Stimulated activated CD8-positive, alpha-beta memory T cell treated with anti-CD3 and anti-CD28 coated beads, Interleukin-12 subunit alpha, Interleukin-12 subunit beta, amount 100 ng/mL, for 4 hours (primary cell): Measurements from ENCODE around the gene FAIM2.
"Not testable (repeated sequence)": the region's sequence is repeated elsewhere in the genome, so short reads cannot be mapped to it uniquely, and the experiment has no call there.

Experiments
- DNase-seq: peaks from one replicate; pipeline ENCODE4 v3.0.0-alpha.2; 2020; ENCODE audit warnings: low read depth

Gene FAIM2

DNA sequence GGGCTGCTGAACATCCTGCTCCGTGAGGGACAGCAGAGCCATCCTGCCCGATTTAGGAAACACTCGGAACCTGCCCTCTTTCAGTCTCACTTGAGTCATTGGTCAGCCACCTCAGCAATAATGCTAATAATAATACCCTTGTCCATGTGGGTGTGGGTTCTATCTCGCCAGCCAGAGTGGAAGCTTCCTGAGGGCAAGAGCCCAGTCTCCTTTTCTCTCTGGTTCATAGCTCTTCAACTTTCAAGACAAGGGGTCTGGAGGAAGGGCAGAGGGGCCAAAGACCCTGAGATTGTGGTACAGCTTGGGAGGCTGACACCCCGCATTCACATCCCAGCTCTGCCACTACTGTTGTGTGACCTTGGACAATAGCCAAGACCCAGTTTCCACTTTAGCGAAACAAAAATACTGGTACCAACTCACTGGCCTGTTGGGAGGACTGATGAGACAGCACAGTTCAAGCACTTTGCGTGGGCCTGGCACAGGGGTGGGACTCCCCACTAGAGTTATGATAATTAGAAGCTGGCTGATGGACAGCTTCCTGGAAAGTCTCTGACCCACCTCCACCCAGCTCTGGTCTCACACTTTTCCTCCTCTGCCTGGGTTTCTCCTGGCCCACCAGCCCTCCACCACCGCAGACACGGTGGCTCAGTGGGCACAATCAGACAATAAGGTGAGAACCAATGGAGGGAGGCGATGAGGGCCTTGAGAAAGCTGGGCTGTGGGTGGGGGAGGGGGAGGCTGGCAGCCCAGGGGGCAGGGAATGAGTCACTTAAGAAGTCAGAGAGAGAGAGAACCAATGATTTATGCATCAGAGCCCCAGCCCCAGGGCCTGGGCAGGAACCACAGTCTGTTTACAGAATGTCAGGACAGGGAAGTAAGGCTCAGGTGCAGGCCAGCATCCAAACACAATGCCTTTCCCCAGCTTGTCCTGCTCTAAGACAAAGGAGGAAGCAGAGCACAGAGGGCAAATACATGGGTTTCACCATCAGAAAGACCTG lies 9.6 kb downstream of the FAIM2 start:
- DNase-seq: no peak

GRCh38 chr12:49892732-49893317 lies 10.9 kb downstream of the FAIM2 start:
- DNase-seq: no peak

- DNase-seq: no peak
Measured at GRCh38 chr12:49892084-49892731, 11.5 kb downstream of the FAIM2 start.

DNA sequence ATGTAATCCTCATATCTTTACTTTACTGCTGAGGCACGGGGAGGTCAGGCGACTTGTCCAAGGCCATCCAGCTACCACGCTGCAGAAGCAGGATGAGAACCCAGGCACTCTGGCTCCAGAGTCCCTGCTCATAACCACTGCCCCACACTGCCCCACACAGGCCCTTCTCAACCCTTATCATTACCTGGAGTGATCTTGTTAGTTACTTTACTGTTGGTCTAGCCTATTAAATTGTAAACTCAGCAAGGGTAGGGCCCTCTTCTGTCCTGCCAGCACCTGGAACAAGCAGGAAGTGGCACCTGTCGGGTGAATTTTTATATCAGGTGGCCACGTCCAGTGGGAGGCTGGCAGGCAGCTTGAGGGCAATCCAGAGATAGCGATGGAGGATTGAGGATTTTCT lies 12.2 kb downstream of the FAIM2 start:
- DNase-seq: no peak

- no peak for DNase-seq
Measured at GRCh38 chr12:49891012-49891411, 12.7 kb downstream of the FAIM2 start.

DNA sequence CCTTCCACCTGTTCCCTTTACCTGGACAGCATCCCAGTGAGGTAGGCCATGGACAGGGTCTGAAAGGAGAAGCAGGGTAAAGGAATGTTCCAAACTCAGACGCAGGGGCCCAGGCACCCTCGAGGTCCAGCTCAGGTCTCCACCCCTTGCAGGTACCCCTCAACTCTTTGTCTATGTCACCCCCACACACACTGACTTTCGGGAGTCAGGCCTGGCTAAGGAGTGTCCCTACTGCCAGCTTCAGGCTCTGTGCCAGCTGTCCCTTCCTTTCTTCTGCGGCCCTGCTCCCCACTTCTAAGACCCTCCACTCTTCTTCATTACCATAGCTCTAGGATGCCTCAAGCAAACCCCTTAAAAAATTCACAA lies 13.6 kb downstream of the FAIM2 start:
- DNase-seq: no peak

DNA sequence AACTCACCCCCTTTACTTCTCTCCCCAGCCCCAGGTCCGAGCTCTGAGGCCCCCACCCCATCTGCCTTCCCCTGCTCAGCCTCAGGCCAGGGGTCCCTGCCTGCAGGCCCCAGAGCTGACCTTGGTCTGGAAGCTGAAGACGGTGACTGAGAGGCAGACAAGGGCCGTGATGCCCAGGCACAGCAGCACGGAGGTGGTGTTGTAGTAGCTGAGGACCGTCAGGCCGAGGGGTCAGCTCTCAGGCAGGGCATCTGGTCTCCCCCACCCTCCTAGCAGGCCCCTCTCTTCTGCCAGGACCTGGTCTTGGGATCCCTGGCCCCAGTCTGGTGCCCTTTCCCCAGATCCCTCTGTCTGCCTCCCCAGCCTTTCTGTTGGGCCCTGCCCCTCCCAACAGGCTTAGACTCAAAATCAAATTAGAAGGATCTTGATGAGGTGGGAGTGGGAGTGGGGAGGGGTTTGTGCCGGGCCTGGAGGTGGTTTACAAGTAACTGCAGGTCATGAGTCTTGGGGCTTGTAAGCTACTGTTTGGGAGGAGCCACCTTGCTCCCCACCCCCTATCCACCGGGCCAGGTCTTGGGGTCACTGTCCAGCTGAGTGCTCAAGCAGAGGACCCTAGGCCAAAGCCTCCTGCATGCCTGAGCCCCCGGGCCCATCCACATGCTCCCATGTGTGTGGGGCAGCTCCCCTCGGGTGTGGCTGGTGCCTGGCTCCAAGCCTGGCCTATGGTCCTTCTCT lies 14.2 kb downstream of the FAIM2 start:
- no peak for DNase-seq

GRCh38 chr12:49888461-49889151 lies 15.1 kb downstream of the FAIM2 start:
- DNase-seq: no peak

- no peak for DNase-seq
Measured at GRCh38 chr12:49887536-49888401, 15.9 kb downstream of the FAIM2 start.

- no peak for DNase-seq
Measured at GRCh38 chr12:49887091-49887490, 16.6 kb downstream of the FAIM2 start.

GRCh38 chr12:49885663-49886461 lies 17.8 kb downstream of the FAIM2 start:
- no peak for DNase-seq

DNA sequence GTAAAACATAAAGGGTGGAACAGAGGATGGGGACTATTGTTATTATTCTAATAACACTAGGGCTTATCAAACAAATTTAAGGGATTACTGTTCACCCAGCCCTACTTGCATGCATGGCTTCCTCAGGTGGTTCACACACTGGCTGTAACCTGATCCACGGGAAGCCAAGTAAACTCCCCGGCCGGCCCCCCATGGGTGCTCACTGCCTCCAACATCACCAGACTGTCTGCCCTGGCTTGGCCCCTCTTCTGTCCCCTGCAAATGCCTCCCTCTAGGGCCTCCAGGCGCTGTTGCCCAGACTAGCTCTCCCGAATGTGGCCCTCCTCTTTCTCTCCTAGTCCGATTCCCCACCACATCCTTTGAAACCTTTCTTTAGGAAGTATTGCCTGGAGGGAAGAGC lies 18.6 kb downstream of the FAIM2 start:
- no peak for DNase-seq

- DNase-seq: no peak
Measured at GRCh38 chr12:49882851-49883464, 20.7 kb downstream of the FAIM2 start.

DNA sequence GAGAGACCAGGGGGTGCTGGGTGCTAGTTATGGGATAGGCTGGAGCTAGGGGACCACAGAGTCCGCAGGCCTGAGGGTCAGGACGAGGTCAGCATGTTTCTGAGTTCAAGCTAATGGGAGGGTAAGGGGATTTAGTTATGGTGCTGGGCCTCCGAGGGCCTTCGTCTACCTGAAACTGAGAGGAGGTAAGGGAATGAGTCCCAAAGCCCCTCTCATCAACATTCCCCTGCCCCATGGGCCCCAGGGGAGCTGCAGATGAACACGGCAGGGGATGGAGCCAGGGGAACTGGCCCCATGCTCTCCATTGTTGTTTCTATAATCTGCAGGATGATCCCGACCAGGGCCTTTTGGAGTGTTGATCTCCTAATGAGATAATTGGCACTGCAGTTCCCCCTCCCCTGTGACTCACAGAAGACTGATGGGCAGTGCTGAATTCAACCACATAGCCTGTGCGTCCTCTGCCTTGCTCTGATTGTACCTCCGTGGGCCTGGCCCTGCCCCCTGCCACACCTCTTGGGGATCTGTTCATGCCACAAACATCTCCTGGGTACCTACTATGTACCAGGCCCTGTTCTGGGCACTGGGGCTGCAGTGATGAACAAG lies 21.4 kb downstream of the FAIM2 start:
- no peak for DNase-seq

DNA sequence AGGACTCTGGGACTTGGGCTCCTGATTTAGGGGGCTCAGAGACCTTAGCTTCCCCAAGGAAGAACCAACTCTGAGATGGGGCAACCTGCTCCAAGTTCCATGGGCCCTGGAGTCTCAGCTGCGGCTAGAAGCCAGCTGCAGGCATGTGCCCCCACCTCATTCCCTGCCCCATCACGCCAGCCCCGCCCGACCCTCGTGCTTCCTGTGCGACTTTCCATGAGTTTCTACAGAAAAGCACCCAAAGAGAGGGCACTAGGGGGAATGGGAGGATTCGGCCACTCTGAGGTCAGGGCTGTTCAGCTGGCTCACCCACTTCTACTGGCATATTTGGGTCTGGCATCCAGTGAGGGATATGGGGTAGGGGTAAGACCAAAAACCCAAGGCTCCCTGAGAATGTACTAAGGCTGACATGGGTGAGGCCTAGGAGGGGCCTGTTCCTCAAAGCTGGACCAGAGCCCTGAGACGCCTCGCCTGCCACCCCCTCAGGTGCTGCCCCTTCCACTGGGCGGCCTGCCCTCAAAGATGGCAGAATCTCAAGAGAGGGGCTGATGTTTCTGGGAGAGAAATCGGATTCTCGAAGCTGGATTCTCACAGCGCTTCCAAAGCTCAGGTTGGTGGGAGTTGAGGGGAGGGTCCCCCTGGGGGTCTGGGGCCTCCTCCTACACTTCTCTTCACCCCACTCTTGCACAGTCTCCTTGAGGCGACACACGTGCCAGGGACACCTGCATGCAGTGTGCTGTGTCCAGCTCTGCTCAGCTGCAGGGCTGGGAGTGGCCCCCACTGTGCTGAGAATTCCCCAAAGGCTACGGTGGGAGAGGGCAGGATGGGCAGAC lies 22.1 kb downstream of the FAIM2 start:
- DNase-seq: no peak

- DNase-seq: no peak
Measured at GRCh38 chr12:49880756-49881414, 22.8 kb downstream of the FAIM2 start.

DNA sequence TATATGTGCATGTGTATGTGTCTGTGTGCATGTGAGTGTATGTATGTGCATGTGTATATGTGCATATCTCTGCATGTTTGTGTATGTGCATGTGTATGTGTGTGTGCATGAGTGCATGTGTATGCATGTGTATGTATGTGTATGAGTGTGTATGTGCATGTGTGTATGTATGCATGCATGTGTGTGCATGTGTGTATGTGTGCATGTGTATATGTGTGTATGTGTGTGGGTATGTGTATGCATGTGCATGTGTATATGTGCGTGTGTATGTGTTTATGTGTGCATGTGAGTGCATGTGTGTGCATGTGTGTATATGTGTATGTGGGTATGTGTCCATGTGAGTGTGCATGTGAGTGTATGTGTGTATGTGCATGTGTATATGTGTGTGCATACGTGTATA lies 24.6 kb downstream of the FAIM2 start:
- not testable (repeated sequence) for DNase-seq

DNA sequence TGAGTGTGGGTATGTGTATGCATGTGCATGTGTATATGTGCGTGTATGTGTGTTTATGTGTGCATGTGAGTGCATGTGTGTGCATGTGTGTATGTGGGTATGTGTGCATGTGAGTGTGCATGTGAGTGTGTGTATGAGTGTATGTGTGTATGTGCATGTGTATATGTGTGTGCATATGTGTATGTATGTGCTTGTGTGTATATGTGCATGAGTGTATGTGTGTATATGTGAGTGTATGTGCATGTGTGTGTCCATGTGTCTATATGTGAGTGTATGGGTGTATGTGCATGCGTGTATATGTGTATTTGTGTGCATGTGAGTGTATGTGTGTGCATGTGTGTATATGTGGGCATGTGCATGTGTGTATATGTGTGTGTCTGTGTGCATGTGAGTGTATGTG lies 25.7 kb downstream of the FAIM2 start:
- DNase-seq: no peak
